CD4-positive, alpha-beta T cell treated with Interleukin-4 for 1 hour (primary cell): Measurements from ENCODE around the gene ZDHHC22.
"Not testable (repeated sequence)": the region's sequence is repeated elsewhere in the genome, so short reads cannot be mapped to it uniquely, and the experiment has no call there.

Source experiments
- DNase-seq, 2 donors: peaks; one replicate each; pipeline ENCODE4 v3.0.0-alpha.2; 2020 to 2022

The ZDHHC22 gene

GRCh38 chr14:77141214-77142004 lies at the start of gene ZDHHC22:
TSS of gene ZDHHC22 (minus strand) at chr14:77141791. CDS start at chr14:77139738, 2,053 bp downstream.
- no peak for DNase-seq

- DNase-seq = no peak
Observed at GRCh38 chr14:77190977-77191376, 49.4 kb upstream of the ZDHHC22 start.

- DNase-seq = no peak
Observed at GRCh38 chr14:77189479-77189878, 47.9 kb upstream of the ZDHHC22 start.

GRCh38 chr14:77187649-77188012 lies 46.0 kb upstream of the ZDHHC22 start:
- DNase-seq = no peak

- no peak for DNase-seq
Observed at GRCh38 chr14:77186911-77187648, 45.5 kb upstream of the ZDHHC22 start.

GRCh38 chr14:77185093-77185465 lies 43.5 kb upstream of the ZDHHC22 start:
- DNase-seq = no peak

GRCh38 chr14:77184396-77185092 lies 43.0 kb upstream of the ZDHHC22 start:
- no peak for DNase-seq

- DNase-seq = no peak
Observed at GRCh38 chr14:77183896-77184295, 42.3 kb upstream of the ZDHHC22 start.

GRCh38 chr14:77181603-77182437 lies 40.2 kb upstream of the ZDHHC22 start, which contains the start of gene TMEM63C:
TSS of gene TMEM63C (plus strand) at chr14:77181798. CDS start at chr14:77218814, 37,016 bp downstream.
- DNase-seq = peak; percentile 65 to 70

- DNase-seq = no peak
Observed at GRCh38 chr14:77180726-77181602, 39.4 kb upstream of the ZDHHC22 start.

- no peak for DNase-seq
Observed at GRCh38 chr14:77178656-77179055, 37.1 kb upstream of the ZDHHC22 start.

GRCh38 chr14:77177702-77178101 lies 36.1 kb upstream of the ZDHHC22 start:
- no peak for DNase-seq

- DNase-seq = no peak
Observed at GRCh38 chr14:77175843-77176242, 34.3 kb upstream of the ZDHHC22 start.

GRCh38 chr14:77173911-77174617 lies 32.5 kb upstream of the ZDHHC22 start:
- DNase-seq = not testable (repeated sequence)

GRCh38 chr14:77172916-77173315 lies 31.3 kb upstream of the ZDHHC22 start:
- no peak for DNase-seq

GRCh38 chr14:77170045-77170444 lies 28.5 kb upstream of the ZDHHC22 start:
- DNase-seq = no peak

- no peak for DNase-seq
Observed at GRCh38 chr14:77161011-77161410, 19.4 kb upstream of the ZDHHC22 start.

- DNase-seq = no peak
Observed at GRCh38 chr14:77158882-77159255, 17.3 kb upstream of the ZDHHC22 start.

GRCh38 chr14:77158175-77158881 lies 16.7 kb upstream of the ZDHHC22 start:
- DNase-seq = no peak

- no peak for DNase-seq
Observed at GRCh38 chr14:77157740-77158139, 16.1 kb upstream of the ZDHHC22 start.
